Posterior cingulate gyrus (tissue), 11 donors: Measurements from ENCODE around the gene AQP12A.

Source experiments
- DNase-seq, 10 donors: peaks; one replicate each; pipeline versions ENCODE4 v3.0.0 to v3.0.0-alpha.2; 2020 to 2021; ENCODE audit warnings: mixed read lengths in 3 of 10
- intact Hi-C: fragments of 100-400 bp; cut with DNase I; formaldehyde crosslinking; loops from one replicate; pipeline ENCODE4 v1.15.1; 2023

Gene AQP12A

GRCh38 chr2:240732911-240733622 lies 41.4 kb downstream of the AQP12A start:
- no peak for DNase-seq
- intact Hi-C loops: no loop called here

- intact Hi-C loops: no loop called here
- no peak for DNase-seq
Measured at GRCh38 chr2:240733803-240734495, 42.3 kb downstream of the AQP12A start.

- intact Hi-C loops: no loop called here
- no peak for DNase-seq
Measured at GRCh38 chr2:240734756-240735155, 43.1 kb downstream of the AQP12A start.

GRCh38 chr2:240735476-240735875 lies 43.8 kb downstream of the AQP12A start:
- no peak for DNase-seq
- intact Hi-C loops: no loop called here

GRCh38 chr2:240736281-240737250 lies 44.9 kb downstream of the AQP12A start:
- intact Hi-C loops: no loop called here
- DNase-seq: no peak

GRCh38 chr2:240737512-240737911 lies 45.8 kb downstream of the AQP12A start:
- intact Hi-C loops: no loop called here
- DNase-seq: no peak

- intact Hi-C loops: no loop called here
- DNase-seq: no peak
Measured at GRCh38 chr2:240737958-240738357, 46.3 kb downstream of the AQP12A start.

GRCh38 chr2:240739797-240740196 lies 48.1 kb downstream of the AQP12A start:
- no peak for DNase-seq

GRCh38 chr2:240741091-240741490 lies 49.4 kb downstream of the AQP12A start:
- DNase-seq: no peak
- intact Hi-C loops: no loop called here

More at GRCh38 chr2:240739797-240740196, 48.1 kb downstream of the AQP12A start:
- intact Hi-C loops: no loop called here

- intact Hi-C loops: no loop called here
- no peak for DNase-seq
Measured at GRCh38 chr2:240742602-240743095, 51.0 kb downstream of the AQP12A start.

GRCh38 chr2:240745456-240745855 lies 53.8 kb downstream of the AQP12A start:
- DNase-seq: no peak
- intact Hi-C loops: no loop called here

GRCh38 chr2:240745962-240746361 lies 54.3 kb downstream of the AQP12A start:
- intact Hi-C loops: no loop called here
- no peak for DNase-seq

GRCh38 chr2:240746671-240747070 lies 55.0 kb downstream of the AQP12A start:
- intact Hi-C loops: no loop called here
- no peak for DNase-seq

- intact Hi-C loops: no loop called here
- DNase-seq: no peak
Measured at GRCh38 chr2:240747256-240747655, 55.6 kb downstream of the AQP12A start.
